NCI-H187 (cell line): ENCODE measurements around the gene SPAM1.
"Not testable (repeated sequence)": the region's sequence is repeated elsewhere in the genome, so short reads cannot be mapped to it uniquely, and the experiment has no call there.

Source experiments
- DNase-seq, 2 experiments: peaks; one replicate each; lab custom pipeline; 2025; lab: John Stamatoyannopoulos, UW

The SPAM1 gene

DNA sequence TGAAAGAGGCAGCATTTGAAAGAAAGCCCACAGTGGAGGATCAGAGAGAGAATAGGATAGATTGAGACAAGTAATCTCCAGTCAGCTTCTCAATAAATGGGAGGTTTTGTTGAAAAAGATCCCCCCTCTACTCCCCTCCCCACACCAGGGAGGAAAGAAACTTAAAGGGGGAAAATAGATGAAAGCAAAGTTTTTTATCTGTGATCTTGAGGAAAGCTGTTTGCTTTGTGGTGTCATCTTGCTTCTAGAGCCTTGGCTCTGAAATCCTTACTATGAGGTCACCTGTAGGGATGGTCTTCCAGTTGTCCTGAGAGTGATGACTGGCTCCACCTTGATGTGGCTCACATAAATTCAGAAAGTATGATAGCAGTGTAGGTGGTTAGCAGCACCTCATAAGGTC, at the start of gene SPAM1:
Gene SPAM1 (plus strand): TSS at position 301 of the 400 bp plus-strand sequence. CDS start 28,330 bp downstream, outside the sequence.
- DNase-seq, result no peak

DNA sequence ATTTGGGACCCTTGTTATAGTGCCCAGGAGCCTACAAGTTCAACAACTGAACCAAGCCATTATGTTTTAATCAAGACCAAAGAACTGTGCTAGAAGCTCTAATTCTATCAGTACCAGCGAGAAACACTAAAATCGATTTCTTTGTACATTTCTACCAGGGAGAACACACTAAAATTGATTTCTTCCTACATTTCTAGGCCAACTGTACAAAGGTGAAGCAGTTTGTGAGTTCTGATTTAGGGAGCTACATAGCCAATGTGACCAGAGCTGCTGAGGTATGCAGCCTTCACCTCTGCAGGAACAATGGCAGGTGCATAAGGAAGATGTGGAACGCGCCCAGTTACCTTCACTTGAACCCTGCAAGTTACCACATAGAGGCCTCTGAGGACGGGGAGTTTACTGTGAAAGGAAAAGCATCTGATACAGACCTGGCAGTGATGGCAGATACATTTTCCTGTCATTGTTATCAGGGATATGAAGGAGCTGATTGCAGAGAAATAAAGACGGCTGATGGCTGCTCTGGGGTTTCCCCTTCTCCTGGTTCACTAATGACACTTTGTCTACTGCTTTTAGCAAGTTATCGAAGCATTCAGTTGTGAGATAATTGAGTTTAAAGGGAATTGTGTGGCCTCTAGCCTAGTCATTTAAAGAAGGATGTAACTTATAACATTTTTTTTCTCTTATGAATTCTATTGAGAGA, 48.3 kb upstream of the SPAM1 start:
- DNase-seq, result no peak

DNA sequence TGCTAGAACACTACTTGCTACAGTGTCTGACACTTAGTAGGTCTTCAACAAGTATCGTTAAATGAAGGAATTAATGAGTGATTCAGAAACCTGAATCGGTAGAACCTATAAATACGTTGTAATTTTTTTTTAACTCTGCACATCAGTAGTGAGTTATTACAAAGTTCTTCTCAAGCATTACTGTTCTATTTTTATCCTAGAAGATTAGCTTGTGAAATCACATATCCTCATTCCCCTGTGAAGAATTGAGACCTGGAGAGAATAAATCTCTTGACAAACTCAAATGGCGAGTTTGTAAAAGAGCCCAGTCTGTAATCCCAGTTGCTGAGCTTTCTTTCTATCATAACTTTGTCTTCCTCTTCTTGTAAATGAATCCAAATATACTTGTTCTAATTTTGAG, 45.4 kb upstream of the SPAM1 start:
- no peak for DNase-seq

DNA sequence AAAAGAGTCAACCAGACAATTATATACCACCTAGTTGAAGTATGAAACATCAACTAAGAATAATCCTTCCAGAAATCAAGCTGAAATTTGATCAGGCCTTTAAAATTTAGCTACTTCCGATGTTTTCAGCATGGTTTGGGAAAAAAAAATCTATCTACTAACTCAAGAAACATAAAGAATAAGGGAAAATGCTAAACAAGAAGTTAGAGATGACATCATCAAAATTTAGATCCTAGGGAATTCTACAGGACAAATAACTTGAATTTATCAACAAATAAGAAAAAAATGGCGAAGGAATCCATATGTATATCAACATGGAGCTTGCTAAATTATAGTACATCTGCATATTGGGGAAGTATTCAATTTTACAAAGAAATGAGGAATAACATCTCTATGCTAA, 43.7 kb upstream of the SPAM1 start:
- no peak for DNase-seq

DNA sequence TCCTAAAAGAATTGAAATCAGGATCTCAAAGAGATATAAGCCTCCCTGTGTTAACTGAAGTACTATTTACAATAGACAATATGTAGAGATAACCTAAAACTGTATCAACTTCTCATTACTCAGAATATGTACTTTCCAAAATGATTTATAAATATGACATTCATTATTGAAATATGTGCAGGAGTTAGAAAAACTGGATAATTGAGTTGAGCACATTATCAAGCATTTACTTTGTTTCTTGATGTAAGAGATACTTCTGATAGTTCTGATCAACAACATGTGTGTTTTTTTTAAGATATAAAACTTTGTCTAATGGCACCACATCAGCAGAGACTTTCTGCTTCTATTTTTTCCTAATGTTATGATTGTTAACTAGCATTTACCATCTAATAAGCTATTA, 41.9 kb upstream of the SPAM1 start:
- DNase-seq, result no peak

- no peak for DNase-seq
Observed at GRCh38 chr7:123888192-123888591, 36.8 kb upstream of the SPAM1 start.

- DNase-seq, result not testable (repeated sequence)
Observed at GRCh38 chr7:123894753-123895152, 30.3 kb upstream of the SPAM1 start.

DNA sequence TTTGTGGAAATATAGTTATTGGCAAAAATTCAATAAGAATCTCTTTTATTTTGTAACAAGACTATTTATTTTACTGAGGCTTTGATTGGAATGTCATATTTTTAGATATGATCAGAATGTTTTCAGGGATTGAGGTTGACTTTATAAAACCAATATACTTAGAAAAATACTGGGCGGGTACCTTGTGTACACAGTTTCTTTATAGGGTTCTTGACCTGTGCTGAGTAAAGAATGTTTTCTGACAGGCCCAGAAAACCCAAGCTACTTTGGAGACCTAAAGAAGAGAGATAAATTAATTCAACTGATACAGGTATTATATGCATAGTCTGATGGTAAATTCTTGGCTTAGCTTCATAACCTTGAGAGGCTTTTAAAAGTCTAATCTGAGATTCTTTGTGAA, 23.9 kb upstream of the SPAM1 start:
- DNase-seq, result no peak

- no peak for DNase-seq
Observed at GRCh38 chr7:123905714-123906113, 19.3 kb upstream of the SPAM1 start.

- DNase-seq, result no peak
Observed at GRCh38 chr7:123916240-123916724, 8.8 kb upstream of the SPAM1 start.

DNA sequence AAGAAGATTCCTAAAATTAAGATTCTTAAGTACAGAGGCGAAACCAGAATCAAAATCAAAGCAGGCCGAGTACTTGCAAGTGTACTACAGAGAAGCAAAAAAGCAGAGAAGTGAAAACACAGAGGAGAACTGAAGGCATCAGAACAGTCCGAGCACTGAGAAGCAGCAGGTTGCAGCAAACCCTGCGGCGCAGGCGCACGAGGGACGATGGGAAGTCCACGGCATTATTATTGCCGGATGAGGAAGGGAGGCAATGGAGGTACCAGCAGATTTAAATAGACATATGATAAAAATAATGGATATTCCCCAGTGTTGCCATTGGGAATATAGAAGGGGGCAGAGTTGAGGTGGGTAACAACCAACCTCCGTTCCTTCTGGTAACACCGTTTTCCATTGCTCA, 7.2 kb upstream of the SPAM1 start:
- no peak for DNase-seq

GRCh38 chr7:123918309-123918708, 6.7 kb upstream of the SPAM1 start:
- no peak for DNase-seq

DNA sequence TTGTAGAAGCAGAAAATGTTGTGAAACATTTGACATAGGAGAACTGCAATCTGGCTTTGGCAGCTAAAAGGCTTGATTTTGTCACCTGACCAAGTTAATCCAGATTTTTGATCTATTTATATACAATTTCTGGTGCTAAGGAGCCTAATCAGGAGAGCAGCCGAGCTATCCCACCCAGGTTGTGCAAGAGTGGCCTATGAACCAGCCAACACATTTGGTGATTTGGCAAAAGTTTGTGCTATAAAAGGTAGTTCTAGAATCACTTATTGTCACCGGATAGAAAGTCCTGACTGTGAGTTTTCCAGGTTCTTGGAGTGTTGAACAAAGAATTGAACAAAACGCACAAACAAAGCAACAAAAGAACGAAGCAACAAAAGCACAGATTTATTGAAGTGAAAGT, 1.4 kb upstream of the SPAM1 start:
- no peak for DNase-seq

DNA sequence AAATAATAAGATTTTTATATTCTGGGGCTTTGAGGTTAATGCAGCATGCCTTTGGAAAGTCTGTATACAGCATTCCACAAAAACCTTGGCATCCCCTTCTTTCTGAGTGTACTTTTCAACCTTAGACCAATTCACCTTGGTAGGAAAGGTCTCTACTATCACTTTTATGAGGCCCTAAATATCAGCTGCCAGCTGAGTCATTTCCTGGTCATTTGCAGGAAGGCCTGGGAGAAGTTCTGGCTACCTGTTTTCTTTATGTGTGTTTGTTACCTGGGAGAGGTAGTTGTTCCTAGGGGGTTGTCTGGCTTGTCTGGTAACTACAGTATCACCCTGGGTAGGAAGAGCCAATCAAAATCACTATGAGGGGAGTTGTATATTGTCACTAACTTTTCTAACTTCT, 4.1 kb downstream of the SPAM1 start:
- no peak for DNase-seq

- DNase-seq, result no peak
Observed at GRCh38 chr7:123929655-123930054, 4.6 kb downstream of the SPAM1 start.

DNA sequence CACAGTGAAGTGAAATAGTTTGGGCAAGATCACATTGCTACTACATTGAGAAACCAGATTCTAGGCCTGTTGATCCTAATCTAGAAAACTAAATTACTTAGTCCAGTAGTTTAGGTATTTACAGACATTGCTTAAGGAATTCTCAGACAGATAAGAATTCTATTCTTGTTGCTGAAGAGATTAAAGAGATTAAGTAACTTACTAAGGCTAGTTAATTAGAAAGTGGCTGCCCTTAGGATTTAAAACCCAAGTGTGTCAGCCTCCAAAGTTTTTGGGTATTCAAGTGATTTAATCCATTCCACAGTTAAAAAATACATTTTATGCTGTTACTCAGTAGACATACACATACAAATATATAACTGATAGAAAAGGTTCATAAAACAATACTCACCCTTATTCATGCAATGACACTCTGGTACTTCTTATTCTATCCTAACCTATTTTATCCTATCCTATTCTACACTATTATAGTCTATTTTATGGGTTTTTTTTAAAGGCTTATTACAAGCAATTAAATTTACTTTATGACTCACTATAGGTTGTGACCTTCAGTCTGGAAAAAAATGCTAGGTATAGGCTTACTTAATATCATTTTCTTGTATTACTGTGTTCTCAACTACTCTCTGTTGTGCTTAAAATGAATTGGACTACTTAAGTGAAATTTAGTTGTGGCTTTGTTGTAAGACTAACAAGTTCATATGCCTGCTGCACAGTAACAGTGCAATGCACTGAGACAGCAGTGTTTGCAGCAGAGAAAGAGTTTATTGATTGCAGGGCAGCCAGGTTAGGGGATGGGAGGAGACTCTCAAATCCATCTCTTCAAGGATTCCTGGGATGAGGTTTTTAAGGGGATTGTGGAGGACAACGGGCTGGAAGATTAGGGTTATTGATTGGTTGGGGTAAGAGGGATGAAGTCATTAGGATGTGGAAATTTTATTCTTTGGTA, 10.7 kb downstream of the SPAM1 start:
- no peak for DNase-seq

- DNase-seq, result no peak
Observed at GRCh38 chr7:123936388-123936787, 11.3 kb downstream of the SPAM1 start.

GRCh38 chr7:123939784-123940183, 14.7 kb downstream of the SPAM1 start:
- no peak for DNase-seq

GRCh38 chr7:123941391-123942180, 16.5 kb downstream of the SPAM1 start:
- DNase-seq, result no peak

- no peak for DNase-seq
Observed at GRCh38 chr7:123944395-123944794, 19.4 kb downstream of the SPAM1 start.

- DNase-seq, result no peak
Observed at GRCh38 chr7:123945938-123946337, 20.9 kb downstream of the SPAM1 start.

DNA sequence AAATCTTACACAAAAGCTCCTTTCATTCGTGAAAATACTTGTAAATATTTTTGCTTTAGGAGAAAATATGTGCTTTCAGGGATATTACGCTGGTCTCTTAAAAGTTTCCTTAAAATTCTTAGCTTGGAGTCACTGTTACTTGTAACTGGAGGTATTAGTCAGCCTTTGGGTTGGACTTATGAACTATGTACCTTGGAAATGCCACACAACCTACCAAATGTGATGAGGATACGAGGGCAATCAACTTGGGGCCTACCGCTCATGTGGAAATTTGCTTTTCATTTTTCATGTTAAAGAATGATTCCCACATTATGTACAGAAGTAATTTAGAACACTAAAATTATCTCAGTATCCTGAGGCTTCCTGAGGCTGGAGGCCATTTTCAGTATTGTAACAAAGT, 23.1 kb downstream of the SPAM1 start:
- no peak for DNase-seq
